Neuron (in vitro differentiated cells): Measurements from ENCODE around the gene KRTAP5-6.
"Not testable (repeated sequence)": the region's sequence is repeated elsewhere in the genome, so short reads cannot be mapped to it uniquely, and the experiment has no call there.

Source experiments
- H2AFZ ChIP-seq: one replicate; pipeline ENCODE4 v1.6.1; 2013; ENCODE audit warnings: low read depth, mild to moderate bottlenecking, inconsistent platforms, low read length, moderate library complexity
- H3K27me3 ChIP-seq: one replicate; pipeline ENCODE4 v1.6.1; 2013; ENCODE audit warnings: low read length; ENCODE audit not compliant: insufficient read depth
- H3K36me3 ChIP-seq: one replicate; pipeline ENCODE4 v1.6.1; 2013; ENCODE audit warnings: low read length; ENCODE audit not compliant: insufficient read depth
- H3K4me1 ChIP-seq: one replicate; pipeline ENCODE4 v1.6.1; 2013; ENCODE audit warnings: low read length; ENCODE audit not compliant: insufficient read depth
- H3K4me3 ChIP-seq: 2 replicates; pipeline ENCODE4 v1.5.1; 2013; ENCODE audit warnings: mild to moderate bottlenecking, low read length, moderate library complexity
- H3K9me3 ChIP-seq: one replicate; pipeline ENCODE4 v1.6.1; 2013; ENCODE audit warnings: low read length

Gene KRTAP5-6

GRCh38 chr11:1668911-1669473, 28.0 kb upstream of the KRTAP5-6 start:
- Histone ChIP-seq H3K4me1 (no peaks in the 10 kb centered on the region), H2AFZ (no peak overlapping the region), H3K4me3 (no peak overlapping the region), H3K36me3 (no peaks in the 10 kb centered on the region), H3K27me3 (peaks cover 15% of the 10 kb centered on the region), H3K9me3 (no peaks in the 10 kb centered on the region)

- Histone ChIP-seq H3K4me1 (no peaks in the 10 kb centered on the region), H3K27me3 (peaks cover 16% of the 10 kb centered on the region), H3K4me3 (no peak overlapping the region), H3K9me3 (no peaks in the 10 kb centered on the region), H2AFZ (no peak overlapping the region), H3K36me3 (no peaks in the 10 kb centered on the region)
Observed at GRCh38 chr11:1669546-1670218, 27.3 kb upstream of the KRTAP5-6 start.

- not testable (repeated sequence) for H3K4me3 ChIP-seq, H3K9me3 ChIP-seq, H3K36me3 ChIP-seq, H2AFZ ChIP-seq, H3K4me1 ChIP-seq
- H3K27me3 ChIP-seq = peaks cover 20% of the 10 kb centered on the region
Observed at GRCh38 chr11:1670457-1670856, 26.5 kb upstream of the KRTAP5-6 start.

GRCh38 chr11:1670905-1671371, 26.1 kb upstream of the KRTAP5-6 start:
- H3K4me3 ChIP-seq = no peak overlapping the region
- no peak overlapping the region for H2AFZ ChIP-seq
- no peaks in the 10 kb centered on the region for H3K36me3 ChIP-seq
- no peaks in the 10 kb centered on the region for H3K4me1 ChIP-seq
- no peaks in the 10 kb centered on the region for H3K9me3 ChIP-seq
- H3K27me3 ChIP-seq = peaks cover 20% of the 10 kb centered on the region

GRCh38 chr11:1671658-1672057, 25.3 kb upstream of the KRTAP5-6 start:
- Histone ChIP-seq H3K4me1 (no peaks in the 10 kb centered on the region), H3K27me3 (peaks cover 20% of the 10 kb centered on the region), H3K9me3 (no peaks in the 10 kb centered on the region), H2AFZ (no peak overlapping the region), H3K36me3 (no peaks in the 10 kb centered on the region), H3K4me3 (no peak overlapping the region)

- no peaks in the 10 kb centered on the region for H3K4me1 ChIP-seq
- H3K9me3 ChIP-seq = no peaks in the 10 kb centered on the region
- peaks cover 18% of the 10 kb centered on the region for H3K27me3 ChIP-seq
- H3K4me3 ChIP-seq = no peak overlapping the region
- H3K36me3 ChIP-seq = no peaks in the 10 kb centered on the region
- H2AFZ ChIP-seq = no peak overlapping the region
Observed at GRCh38 chr11:1672613-1673350, 24.2 kb upstream of the KRTAP5-6 start.

- peaks cover 18% of the 10 kb centered on the region for H3K27me3 ChIP-seq
- H3K36me3 ChIP-seq = no peaks in the 10 kb centered on the region
- no peaks in the 10 kb centered on the region for H3K4me1 ChIP-seq
- H2AFZ ChIP-seq = no peak overlapping the region
- no peak overlapping the region for H3K4me3 ChIP-seq
- no peaks in the 10 kb centered on the region for H3K9me3 ChIP-seq
Observed at GRCh38 chr11:1673446-1674172, 23.4 kb upstream of the KRTAP5-6 start.

- peaks cover 12% of the 10 kb centered on the region for H3K27me3 ChIP-seq
- H3K4me3 ChIP-seq = no peak overlapping the region
- no peak overlapping the region for H2AFZ ChIP-seq
- H3K4me1 ChIP-seq = no peaks in the 10 kb centered on the region
- no peaks in the 10 kb centered on the region for H3K36me3 ChIP-seq
- no peaks in the 10 kb centered on the region for H3K9me3 ChIP-seq
Observed at GRCh38 chr11:1674173-1675131, 22.5 kb upstream of the KRTAP5-6 start.

GRCh38 chr11:1675536-1676228, 21.3 kb upstream of the KRTAP5-6 start:
- Histone ChIP-seq H3K4me3 (no peak overlapping the region), H3K9me3 (no peaks in the 10 kb centered on the region), H3K36me3 (no peaks in the 10 kb centered on the region), H3K27me3 (peaks cover 12% of the 10 kb centered on the region), H3K4me1 (no peaks in the 10 kb centered on the region), H2AFZ (no peak overlapping the region)

- no peak overlapping the region for H2AFZ ChIP-seq
Observed at GRCh38 chr11:1676229-1676740, 20.7 kb upstream of the KRTAP5-6 start.

GRCh38 chr11:1679881-1680280, 17.1 kb upstream of the KRTAP5-6 start:
- no peaks in the 10 kb centered on the region for H3K36me3 ChIP-seq
- no peak overlapping the region for H2AFZ ChIP-seq
- no peaks in the 10 kb centered on the region for H3K4me1 ChIP-seq
- H3K27me3 ChIP-seq = peaks cover 9% of the 10 kb centered on the region
- H3K4me3 ChIP-seq = no peak overlapping the region
- H3K9me3 ChIP-seq = no peaks in the 10 kb centered on the region

More at GRCh38 chr11:1676229-1676740, 20.7 kb upstream of the KRTAP5-6 start:
- Histone ChIP-seq H3K4me3 (no peak overlapping the region), H3K27me3 (peaks cover 12% of the 10 kb centered on the region), H3K36me3 (no peaks in the 10 kb centered on the region), H3K9me3 (no peaks in the 10 kb centered on the region), H3K4me1 (no peaks in the 10 kb centered on the region)
